T-helper 1 cell (primary cell): ENCODE results near the gene ENKD1.
A peak's percentile ranks its signal among the peaks of the same experiment; 100 is the strongest.
"Not testable (repeated sequence)": the region's sequence is repeated elsewhere in the genome, so short reads cannot be mapped to it uniquely, and the experiment has no call there.

Source experiments
- DNase-seq, 5 donors: peaks; one replicate each; pipeline ENCODE4 v3.0.0-alpha.2; 2012 to 2020
- total RNA-seq, 4 donors: gene quantifications; one replicate each; lab custom pipeline; 2026; lab: John Stamatoyannopoulos, UW

The ENKD1 gene
- 3.0 to 8.3 (median 4.5) reads per million in 4 donors for total RNA-seq

- peak; percentile 67 to 84 (median 77) for DNase-seq
Observed at GRCh38 chr16:67666559-67667452, at the start of gene ENKD1, which contains the start of gene C16orf86. Gene ENKD1, minus strand, starts transcription at chr16:67666750. Its CDS starts 308 bp downstream, at chr16:67666442. Gene C16orf86, plus strand, starts transcription at chr16:67666814. Its CDS starts 157 bp downstream, at chr16:67666971.

- DNase-seq, result no peak
Observed at GRCh38 chr16:67716097-67716496, 49.5 kb upstream of the ENKD1 start.

- DNase-seq, result no peak
Observed at GRCh38 chr16:67714522-67714921, 48.0 kb upstream of the ENKD1 start.

GRCh38 chr16:67713647-67714273 lies 47.2 kb upstream of the ENKD1 start:
- no peak for DNase-seq

- DNase-seq, result no peak
Observed at GRCh38 chr16:67710607-67711006, 44.1 kb upstream of the ENKD1 start.

- no peak for DNase-seq
Observed at GRCh38 chr16:67709050-67709449, 42.5 kb upstream of the ENKD1 start.

- DNase-seq, result no peak
Observed at GRCh38 chr16:67708368-67708771, 41.8 kb upstream of the ENKD1 start.

GRCh38 chr16:67707790-67708189 lies 41.2 kb upstream of the ENKD1 start:
- no peak for DNase-seq

GRCh38 chr16:67707210-67707609 lies 40.7 kb upstream of the ENKD1 start:
- no peak for DNase-seq

GRCh38 chr16:67704110-67704509 lies 37.6 kb upstream of the ENKD1 start:
- no peak for DNase-seq

GRCh38 chr16:67703626-67704025 lies 37.1 kb upstream of the ENKD1 start:
- peak in 1 of 5 donors; percentile 64 for DNase-seq

GRCh38 chr16:67702130-67702529 lies 35.6 kb upstream of the ENKD1 start:
- DNase-seq, result no peak

GRCh38 chr16:67701420-67701819 lies 34.9 kb upstream of the ENKD1 start:
- no peak for DNase-seq

- no peak for DNase-seq
Observed at GRCh38 chr16:67699265-67699664, 32.7 kb upstream of the ENKD1 start.

- no peak for DNase-seq
Observed at GRCh38 chr16:67697422-67698185, 31.1 kb upstream of the ENKD1 start.

GRCh38 chr16:67694611-67695010 lies 28.1 kb upstream of the ENKD1 start:
- DNase-seq, result no peak

GRCh38 chr16:67693517-67694285 lies 27.2 kb upstream of the ENKD1 start:
- DNase-seq, result not testable (repeated sequence)

- no peak for DNase-seq
Observed at GRCh38 chr16:67685388-67686112, 19.0 kb upstream of the ENKD1 start.

GRCh38 chr16:67683767-67684166 lies 17.2 kb upstream of the ENKD1 start:
- DNase-seq, result no peak

- DNase-seq, result no peak
Observed at GRCh38 chr16:67679935-67680897, 13.7 kb upstream of the ENKD1 start.
